GM18517 (cell line): ENCODE data around the gene HOXB9.

ENCODE experiments used
- ATAC-seq: cut with Tn5 transposase; IDR thresholded peaks from one replicate; pipeline ENCODE4 v1.9.1; 2021; ENCODE audit warnings: mild to moderate bottlenecking, moderate library complexity; ENCODE audit not compliant: unreplicated experiment

HOXB9 gene

GRCh38 chr17:48625495-48626244, 488 bp downstream of the HOXB9 start:
- ATAC-seq = no peak

DNA sequence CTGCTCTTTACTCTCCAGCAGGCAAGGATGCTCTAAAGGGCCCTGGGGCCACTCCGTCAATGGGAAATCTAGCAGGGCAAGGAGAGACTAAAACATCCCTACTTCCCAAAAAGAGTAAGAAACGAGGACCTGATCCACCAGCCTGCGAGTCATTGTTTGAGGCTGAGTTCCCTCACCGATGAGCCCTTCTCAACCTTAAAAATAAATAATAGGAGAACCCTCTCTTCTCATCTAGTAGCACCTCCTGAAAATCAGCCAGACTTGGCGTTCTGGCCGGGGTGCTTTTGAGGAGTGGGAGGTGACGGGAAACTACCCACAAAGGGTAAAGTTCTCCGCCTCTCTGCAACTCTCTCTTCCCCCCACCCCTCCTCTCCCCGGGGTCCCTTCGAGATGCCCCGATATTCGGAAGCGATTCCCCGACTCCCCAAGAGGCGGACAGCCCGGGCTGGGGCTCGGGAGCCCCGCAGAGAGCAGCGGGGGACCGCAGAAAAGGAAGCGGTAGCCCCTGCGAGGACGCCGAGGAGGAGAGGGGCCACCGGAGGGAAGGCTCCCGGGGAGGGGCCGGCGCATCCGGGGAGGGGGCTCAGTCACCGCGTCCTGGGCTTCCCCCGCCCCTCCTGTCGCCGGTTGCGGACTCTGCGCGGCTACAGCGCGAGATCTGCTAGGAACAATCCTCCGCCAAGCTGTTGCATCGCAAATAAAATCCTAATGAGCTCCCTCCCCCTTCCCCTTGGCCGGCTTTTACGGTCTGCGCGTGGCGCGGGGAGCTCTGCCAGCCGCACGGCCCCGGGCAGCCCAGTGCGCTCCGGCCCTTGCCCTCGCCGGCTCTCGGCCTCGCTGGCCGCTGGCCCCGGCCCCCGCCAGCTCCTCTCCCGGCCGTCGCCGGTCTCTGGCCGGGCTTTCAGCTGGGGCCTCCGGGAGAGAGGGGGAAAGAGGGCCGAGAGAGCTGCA, 1.3 kb downstream of the HOXB9 start:
- ATAC-seq = no peak

DNA sequence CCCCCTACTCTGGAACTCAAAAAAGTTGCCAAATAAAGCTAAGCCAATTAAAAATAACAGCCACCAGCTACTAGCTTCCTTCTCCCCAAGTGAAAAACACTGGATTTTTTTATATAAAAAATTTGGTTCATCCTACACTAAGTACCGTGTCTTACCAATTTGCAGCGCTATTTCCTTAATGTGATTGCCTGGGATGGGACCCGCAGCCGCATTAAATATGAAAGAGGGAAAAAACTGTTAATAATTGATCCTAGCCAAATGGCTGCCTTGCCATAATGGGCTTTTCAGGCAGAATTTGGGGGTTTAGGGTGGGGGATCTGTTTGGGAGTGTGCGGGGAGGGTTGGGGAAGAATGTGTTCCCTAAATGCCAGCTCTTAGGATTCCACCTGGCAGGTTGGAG, 2.0 kb downstream of the HOXB9 start:
- ATAC-seq = no peak

GRCh38 chr17:48623583-48623982, 2.6 kb downstream of the HOXB9 start:
- ATAC-seq = no peak

DNA sequence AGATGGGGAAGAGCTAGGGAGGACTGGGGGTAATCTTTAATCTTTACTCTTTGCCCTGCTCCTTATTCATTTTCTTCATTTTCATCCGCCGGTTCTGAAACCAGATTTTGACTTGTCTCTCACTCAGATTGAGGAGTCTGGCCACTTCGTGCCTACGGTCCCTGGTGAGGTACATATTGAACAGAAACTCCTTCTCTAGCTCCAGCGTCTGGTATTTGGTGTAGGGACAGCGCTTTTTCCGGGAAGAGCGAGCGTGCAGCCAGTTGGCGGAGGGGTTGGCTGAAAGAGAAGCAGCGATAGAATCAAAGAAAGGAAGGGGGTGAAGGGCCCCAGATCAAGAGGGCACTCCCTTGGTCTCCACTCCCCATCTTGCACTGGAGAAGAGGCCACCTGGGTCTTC, 3.3 kb downstream of the HOXB9 start:
- no peak for ATAC-seq

- ATAC-seq = no peak
Observed at GRCh38 chr17:48621410-48622392, 4.5 kb downstream of the HOXB9 start.

- ATAC-seq = no peak
Observed at GRCh38 chr17:48620461-48621139, 5.6 kb downstream of the HOXB9 start.

- ATAC-seq = no peak
Observed at GRCh38 chr17:48619826-48620449, 6.2 kb downstream of the HOXB9 start.

GRCh38 chr17:48618256-48618896, 7.8 kb downstream of the HOXB9 start:
- no peak for ATAC-seq

DNA sequence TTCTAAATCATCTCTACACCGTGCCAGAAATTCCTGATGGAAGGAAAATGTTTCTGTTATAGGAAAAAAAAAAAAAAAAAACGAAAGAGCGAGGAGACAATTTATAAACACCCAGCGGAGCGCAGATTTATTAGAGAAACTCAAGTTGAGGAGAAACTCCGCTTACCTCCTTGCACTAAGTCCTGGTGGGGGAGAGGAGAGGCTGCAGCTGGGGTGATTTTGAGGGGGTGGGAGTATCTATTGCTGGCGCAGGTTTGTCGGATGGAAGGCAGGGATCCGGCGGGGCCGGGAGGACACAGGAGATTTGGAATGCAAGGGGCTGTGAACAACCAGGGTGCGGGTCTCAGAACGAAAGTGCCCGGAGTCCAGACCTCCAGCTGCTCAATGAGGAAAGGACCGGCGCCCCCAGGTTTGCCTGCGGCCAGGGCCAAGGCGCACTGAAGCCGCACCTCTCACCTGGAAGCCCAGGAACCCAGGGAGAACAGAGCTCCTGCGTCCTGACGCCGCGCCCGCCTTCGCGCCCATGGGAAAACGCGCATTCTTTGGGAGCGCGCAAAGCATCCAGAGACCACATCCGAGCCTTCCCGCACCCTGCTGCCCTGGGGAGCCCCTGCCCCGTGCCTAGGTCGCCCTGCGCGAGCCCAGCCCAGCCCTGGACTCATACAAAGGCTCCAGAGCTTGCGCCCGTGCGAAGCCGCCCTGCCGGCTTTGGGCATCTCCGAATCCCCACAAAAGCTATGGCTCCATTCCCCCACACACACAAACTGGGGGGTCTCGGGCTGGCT, 8.5 kb downstream of the HOXB9 start:
- ATAC-seq = no peak

DNA sequence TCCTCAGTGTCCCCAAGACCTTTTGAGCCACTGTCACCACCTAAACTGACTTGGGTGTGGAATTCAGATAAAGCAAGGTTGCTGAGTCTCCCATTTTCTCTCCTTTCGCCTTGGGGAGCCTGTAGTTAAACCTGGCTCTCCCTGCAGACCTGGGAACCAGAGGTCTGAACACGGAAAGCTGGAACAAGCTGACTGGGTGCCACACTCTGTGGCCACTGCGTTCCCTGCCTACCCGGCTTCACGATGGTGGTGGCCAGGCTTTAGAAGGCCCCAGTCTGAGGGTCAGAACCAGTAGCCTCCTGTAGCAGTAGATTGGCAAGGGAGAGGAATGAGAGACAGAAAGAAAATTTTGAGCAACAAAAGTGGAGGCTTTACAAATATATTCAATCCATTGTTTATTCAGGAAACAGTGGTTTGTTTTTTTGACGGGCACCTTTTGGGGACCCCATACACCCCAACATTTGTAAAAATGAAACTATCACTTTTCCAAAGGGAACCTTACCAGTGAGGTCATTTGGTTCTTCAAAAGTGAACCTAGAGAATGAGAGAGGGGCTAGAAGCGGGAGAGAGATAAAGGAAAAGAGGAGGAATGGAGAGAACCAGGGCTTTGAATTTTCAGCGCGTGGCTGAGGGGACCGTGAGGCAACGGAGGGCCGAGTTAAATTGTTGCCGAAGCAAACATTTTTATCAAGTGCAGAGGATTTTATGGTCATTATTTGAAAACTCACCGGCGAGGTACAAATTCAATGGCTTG, 9.3 kb downstream of the HOXB9 start:
- ATAC-seq = no peak

- no peak for ATAC-seq
Observed at GRCh38 chr17:48615963-48616716, 10.0 kb downstream of the HOXB9 start.

- no peak for ATAC-seq
Observed at GRCh38 chr17:48615047-48615962, 10.9 kb downstream of the HOXB9 start, which contains the start of gene HOXB8. Gene HOXB8, minus strand, starts transcription at chr17:48615292. Its CDS starts 588 bp downstream, at chr17:48614704.

DNA sequence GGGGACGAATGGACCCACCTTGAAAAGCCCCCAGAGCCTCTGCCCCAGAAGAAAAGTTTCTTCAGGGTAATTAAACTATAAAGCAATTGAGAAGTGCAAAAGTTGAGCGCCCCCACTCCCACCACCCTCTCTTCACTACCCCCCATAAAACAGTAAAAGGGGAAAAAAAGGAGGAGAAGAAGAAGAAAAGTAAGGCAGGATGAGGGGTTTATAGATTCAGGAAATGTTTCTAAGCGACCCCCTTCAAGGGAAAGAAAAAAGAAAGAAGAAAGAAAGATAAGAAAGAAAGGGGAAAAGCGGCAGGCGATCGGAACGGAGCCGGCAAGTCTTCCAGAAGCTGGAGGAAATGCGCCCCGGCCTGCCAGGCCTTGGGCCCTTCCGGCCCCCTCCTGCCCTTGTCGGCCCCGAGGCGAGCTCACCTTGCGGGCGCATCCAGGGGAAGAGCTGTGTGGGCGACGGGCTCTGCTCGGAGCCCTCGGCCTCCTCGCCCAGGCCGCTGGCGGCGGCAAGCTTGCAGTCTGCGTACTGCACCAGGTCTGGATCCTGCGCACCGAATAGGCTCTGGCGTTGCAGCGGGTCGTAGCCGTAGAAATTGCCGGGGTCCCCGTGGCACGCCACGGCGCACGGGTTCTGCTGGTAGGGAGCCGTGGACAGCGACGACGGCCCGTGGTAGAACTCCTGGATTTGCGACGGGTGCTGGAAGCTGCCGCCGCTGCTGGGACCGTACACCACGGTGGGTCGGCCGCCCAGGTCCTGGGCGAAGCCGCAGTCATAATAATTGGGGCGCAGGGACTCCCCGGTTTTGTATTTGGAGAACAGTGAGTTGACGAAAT, 12.1 kb downstream of the HOXB9 start:
- ATAC-seq = no peak
